Stimulated activated CD8-positive, alpha-beta memory T cell treated with anti-CD3 and anti-CD28 coated beads, Interleukin-4, amount 100 ng/mL, for 1 hour (primary cell): ENCODE measurements around the gene RUNX3.
"Not testable (repeated sequence)": the region's sequence is repeated elsewhere in the genome, so short reads cannot be mapped to it uniquely, and the experiment has no call there.

Source experiments
- DNase-seq, 2 donors: peaks; one replicate each; pipeline ENCODE4 v3.0.0-alpha.2; 2020; ENCODE audit warnings: low read depth in 2 of 2, low spot score in 1 of 2

The RUNX3 gene

GRCh38 chr1:24914226-24915069 is 15.6 kb downstream of the RUNX3 start:
- no peak for DNase-seq

- no peak for DNase-seq
Measured at GRCh38 chr1:24913616-24914225, 16.4 kb downstream of the RUNX3 start.

- no peak for DNase-seq
Measured at GRCh38 chr1:24913274-24913604, 16.8 kb downstream of the RUNX3 start.

GRCh38 chr1:24912376-24913273 is 17.5 kb downstream of the RUNX3 start:
- DNase-seq: no peak

GRCh38 chr1:24911651-24912155 is 18.4 kb downstream of the RUNX3 start:
- no peak for DNase-seq

GRCh38 chr1:24910751-24911650 is 19.1 kb downstream of the RUNX3 start:
- DNase-seq: peak; percentile 70 to 81

- no peak for DNase-seq
Measured at GRCh38 chr1:24910210-24910609, 19.9 kb downstream of the RUNX3 start.

- DNase-seq: no peak
Measured at GRCh38 chr1:24909388-24909898, 20.6 kb downstream of the RUNX3 start.

- no peak for DNase-seq
Measured at GRCh38 chr1:24908591-24909259, 21.4 kb downstream of the RUNX3 start.

GRCh38 chr1:24907587-24908294 is 22.3 kb downstream of the RUNX3 start:
- not testable (repeated sequence) for DNase-seq

GRCh38 chr1:24906760-24907490 is 23.2 kb downstream of the RUNX3 start:
- no peak for DNase-seq

- no peak for DNase-seq
Measured at GRCh38 chr1:24905979-24906720, 23.9 kb downstream of the RUNX3 start.

- no peak for DNase-seq
Measured at GRCh38 chr1:24905355-24905978, 24.6 kb downstream of the RUNX3 start.

GRCh38 chr1:24904731-24905354 is 25.2 kb downstream of the RUNX3 start:
- no peak for DNase-seq

- DNase-seq: no peak
Measured at GRCh38 chr1:24903955-24904730, 25.9 kb downstream of the RUNX3 start.

- no peak for DNase-seq
Measured at GRCh38 chr1:24903560-24903954, 26.5 kb downstream of the RUNX3 start.
